Stimulated activated CD4-positive, alpha-beta T cell treated with anti-CD3 and anti-CD28 coated beads, Interleukin-4, amount 100 ng/mL, for 24 hours (primary cell): ENCODE results near the gene DPAGT1.
"Not testable (repeated sequence)": the region's sequence is repeated elsewhere in the genome, so short reads cannot be mapped to it uniquely, and the experiment has no call there.

ENCODE experiments used
- DNase-seq: peaks from one replicate; pipeline ENCODE4 v3.0.0-alpha.2; 2020

DPAGT1 gene

DNA sequence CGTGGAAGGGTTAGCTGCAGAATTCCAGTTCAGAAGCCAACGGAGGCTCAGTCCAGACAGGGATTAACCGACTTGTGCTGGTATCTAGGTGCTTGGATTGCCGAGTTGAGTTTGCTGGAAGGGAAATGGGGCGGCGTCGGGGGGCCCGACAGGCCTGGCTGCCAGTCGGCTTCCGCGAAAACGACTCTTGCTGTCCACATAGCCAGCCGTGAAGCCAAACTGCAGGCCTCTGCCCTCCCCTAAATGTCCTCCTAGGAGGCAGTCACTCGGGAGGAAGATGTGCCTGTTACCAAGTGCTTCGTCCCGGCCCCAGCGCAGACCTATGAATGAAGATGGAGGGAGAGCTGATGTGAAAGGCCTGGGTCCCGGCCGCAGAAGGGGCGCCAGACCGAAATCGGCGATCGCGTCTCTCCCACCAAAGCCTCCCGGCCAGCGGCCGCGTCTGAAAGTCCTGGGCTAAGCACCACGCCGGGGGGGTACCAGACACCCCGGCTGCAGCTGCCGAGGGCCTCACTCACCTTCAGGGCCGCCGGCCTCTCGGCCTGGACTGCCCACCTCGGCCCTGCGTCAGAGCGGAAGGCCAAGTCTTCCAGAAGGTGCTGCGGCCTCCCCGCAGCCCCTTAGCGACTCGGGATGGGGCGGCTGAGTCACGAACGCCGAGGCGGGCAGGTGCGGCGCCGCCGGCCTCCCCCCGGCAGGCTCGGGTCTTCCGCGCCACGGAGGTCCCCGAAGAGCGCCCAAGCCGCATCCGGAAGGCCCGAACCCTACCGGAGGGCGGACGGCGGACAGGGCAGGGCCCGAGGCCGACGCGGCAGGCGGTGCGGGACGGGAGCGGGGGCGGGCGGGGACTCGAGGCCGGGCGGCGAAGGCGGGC is 7.5 kb downstream of the DPAGT1 start:
- peak; percentile 55 for DNase-seq

DNA sequence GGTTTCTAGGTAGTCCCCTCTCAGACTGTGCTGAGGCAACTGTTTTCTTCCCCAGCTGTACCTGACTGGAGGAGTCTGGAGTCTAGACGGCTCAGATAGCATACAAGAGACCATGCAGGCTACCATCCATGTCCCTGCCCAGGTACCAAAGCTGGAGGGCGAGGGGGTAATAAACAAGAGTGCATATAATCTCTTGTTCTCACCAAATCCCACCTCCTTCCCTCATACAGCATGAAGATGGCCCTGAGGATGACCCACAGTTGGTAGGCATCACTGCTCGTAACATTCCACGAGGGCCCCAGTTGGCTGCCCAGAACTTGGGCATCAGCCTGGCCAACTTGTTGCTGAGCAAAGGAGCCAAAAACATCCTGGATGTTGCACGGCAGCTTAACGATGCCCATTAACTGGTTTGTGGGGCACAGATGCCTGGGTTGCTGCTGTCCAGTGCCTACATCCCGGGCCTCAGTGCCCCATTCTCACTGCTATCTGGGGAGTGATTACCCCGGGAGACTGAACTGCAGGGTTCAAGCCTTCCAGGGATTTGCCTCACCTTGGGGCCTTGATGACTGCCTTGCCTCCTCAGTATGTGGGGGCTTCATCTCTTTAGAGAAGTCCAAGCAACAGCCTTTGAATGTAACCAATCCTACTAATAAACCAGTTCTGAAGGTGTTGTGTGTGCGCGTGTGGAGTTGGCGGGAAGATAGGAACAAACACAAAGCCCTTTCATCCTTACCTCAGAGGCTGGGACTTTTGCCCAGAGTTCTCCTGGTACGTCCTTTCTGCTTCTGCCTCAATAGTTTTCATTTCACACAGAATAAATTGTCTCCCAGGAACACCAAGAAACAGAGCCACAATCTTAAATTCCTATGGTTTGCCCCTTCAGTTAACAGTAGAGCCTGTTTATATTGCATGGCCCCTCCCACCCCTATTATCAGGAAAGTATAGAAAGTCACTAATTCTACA is 8.5 kb downstream of the DPAGT1 start:
- no peak for DNase-seq

DNA sequence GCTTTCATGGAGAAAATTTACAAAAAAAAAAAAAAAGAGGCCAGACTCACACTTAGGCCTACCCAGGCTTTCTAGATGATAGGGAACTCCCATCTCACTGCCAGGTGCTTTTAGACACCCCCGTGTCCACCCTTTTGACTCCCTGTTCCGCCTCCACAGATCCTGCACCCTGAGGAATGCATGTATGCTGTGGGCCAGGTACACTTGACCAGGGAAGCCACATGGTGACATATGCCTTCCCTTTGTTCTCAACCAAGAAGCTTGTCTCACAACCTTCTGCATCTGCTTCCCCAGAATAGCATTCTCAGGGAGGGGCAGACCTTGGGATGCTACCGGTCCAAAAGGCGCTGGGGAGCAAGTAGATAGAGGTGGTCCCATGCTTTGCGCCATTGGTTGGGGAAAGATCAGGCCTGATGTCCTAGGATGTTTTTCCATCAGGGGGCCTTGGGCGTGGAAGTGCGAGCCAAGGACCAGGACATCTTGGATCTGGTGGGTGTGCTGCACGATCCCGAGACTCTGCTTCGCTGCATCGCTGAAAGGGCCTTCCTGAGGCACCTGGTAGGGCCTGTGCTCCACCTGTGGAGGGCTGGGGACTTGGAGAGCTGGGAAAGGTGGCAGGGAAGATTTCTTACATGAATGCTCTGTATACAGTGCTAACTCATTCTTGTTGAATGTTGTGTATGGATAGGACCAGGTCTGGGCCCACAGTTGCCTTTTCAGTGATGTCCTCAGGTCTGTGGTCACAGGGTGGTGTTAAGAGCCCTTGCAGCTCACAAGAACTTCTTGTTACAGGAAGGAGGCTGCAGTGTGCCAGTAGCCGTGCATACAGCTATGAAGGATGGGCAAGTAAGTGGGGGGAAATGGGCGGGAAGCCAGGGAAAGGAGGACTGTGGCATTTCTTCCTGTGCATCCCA is 9.4 kb downstream of the DPAGT1 start:
- DNase-seq: no peak

DNA sequence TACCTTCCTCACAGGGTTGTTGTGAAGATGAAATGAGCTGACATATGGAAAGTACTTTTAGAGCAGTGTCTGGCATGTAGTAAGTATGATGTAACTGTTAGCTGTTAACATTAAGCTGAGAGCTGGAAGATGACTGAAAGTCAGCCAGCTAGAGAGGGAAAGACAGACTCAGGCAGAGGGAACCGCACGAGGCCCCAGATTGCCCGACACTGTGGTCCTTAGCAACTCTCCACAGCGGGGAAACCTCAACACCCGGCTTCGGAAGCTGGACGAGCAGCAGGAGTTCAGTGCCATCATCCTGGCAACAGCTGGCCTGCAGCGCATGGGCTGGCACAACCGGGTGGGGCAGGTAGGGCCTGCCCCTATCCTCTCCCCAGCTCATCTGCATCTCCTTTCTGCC is 10.5 kb downstream of the DPAGT1 start:
- DNase-seq: no peak

DNA sequence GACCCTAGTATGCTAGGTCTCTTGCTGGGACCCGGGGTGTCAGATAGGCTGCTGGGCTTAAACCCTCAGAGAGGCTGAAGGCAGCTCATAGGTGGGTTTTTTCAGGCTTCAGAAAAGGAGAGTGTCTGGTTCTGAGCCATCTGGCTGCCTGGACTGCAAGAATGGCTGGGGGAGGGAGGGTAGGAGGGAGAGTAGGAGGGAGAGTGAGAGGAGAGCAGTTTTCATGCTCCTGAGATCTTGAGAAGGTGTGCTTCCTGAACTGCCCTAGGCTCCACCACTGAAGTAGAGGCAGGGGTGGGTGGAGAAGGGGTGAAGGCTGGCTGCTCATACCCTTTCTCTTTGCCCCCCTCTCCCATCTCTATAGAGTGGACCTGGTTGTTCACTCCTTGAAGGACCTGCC is 12.3 kb downstream of the DPAGT1 start:
- no peak for DNase-seq

DNA sequence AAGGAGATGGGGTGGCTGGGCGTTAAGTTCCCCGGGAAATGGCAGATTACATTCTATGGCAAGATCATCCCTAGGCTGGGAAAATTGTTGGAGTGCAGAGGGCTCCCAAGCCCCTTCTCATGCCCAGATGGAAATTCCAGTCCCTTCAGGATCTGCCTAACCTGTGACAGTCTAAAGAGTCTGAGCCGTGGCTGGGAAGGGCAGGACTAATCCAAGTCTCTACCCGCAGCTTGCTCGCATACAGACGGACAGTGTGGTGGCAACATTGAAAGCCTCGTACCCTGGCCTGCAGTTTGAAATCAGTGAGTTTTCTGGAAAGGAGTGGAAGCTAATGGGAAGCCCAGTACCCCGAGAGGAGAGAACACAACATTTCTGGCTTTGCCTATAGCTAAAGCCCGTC is 13.2 kb downstream of the DPAGT1 start:
- DNase-seq: no peak

DNA sequence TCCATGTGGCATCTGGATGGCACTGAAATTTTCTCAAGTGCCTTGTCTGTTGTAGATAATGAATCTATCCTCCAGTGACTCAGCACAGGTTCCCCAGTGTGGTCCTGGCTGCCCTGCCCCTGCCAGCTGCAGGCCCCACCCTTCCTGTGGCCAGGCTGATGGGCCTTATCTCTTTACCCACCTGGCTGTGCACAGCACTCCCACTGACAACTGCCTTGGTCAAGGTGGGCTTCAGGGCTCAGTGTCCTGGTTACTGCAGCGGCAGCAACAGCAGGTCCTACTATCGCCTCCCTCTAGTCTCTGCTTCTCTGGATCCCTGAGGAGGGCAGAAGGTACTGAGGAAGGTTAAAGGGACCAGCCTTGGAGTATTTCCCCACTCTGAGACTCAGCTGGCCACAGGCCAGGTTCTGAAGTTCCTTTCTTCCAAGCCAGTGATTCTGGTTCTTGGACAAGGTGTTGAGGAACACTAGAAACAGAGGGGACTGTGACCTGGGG is 13.9 kb downstream of the DPAGT1 start:
- DNase-seq: no peak

DNA sequence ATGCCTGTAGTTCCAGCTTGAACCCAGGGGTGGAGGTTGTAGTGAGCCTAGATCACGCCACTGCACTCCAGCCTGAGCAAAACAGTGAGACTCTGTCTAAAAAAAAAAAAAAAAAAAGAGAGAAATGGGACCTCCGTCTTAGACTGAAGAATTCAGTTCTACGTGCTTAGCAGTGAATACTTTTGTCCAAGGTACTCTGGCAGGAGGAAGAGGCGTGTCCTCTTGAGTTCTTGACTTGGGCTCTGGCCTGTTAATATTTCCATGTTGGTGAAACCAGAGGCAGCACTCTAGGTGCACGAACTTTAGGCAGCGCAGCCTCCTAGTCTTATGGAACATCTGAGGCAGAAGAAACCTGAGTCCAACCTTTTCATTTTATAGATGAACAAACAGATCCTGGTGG is 14.5 kb downstream of the DPAGT1 start:
- DNase-seq: no peak

DNA sequence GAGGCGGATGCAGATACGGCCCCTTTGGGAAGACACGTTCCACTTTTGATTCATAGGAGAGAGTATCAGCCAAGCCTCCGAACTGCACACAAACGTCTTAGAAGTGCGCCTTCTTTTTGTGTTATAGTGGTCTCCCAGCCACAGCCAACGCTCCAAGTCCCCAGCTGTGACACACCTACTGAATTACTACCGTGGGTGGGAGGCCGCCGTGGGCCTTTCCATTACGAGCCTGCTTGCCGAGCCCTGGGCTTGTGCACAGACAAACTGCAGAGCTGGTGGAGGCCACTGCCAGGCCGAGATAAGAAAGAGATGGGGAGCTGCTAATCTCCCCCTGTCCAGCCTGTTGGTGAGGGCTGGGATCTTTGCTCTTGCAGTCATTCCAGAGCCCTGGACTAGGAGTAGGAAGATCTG is 16.2 kb downstream of the DPAGT1 start:
- peak; percentile 48 for DNase-seq

DNA sequence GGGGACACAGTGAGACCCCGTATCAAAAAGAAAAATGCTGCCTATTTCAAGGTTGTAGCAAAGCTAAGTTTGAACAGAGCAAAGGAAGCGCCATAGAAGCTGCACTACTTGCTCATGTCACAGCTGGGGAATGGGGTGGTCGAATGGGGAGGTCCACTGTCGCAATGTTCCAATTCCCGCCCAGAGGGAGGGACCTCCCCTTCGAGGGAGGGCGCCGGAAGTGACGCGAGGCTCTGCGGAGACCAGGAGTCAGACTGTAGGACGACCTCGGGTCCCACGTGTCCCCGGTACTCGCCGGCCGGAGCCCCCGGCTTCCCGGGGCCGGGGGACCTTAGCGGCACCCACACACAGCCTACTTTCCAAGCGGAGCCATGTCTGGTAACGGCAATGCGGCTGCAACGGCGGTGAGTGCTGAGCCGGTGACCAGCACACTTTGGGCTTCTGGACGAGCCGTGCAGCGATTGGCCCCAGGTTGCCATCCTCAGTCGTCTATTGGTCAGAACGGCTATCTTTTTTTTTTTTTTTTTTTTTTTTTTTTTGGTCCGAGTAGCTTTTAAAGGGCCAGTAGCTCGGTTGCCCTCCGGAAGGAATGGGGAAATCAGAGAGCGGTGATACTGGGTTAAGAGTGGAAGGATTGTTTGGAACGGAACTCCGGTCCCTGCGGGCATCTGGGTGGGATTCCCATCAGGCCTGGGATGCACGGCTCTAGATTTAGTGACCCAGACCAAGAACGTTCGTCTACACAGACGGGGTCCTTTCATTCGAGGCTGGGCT is 16.8 kb downstream of the DPAGT1 start, which contains the start of gene HMBS:
HMBS (plus strand) TSS at position 219 of the 774 bp plus-strand sequence; CDS start at position 372, 153 bp downstream.
- peak; percentile 90 for DNase-seq

DNA sequence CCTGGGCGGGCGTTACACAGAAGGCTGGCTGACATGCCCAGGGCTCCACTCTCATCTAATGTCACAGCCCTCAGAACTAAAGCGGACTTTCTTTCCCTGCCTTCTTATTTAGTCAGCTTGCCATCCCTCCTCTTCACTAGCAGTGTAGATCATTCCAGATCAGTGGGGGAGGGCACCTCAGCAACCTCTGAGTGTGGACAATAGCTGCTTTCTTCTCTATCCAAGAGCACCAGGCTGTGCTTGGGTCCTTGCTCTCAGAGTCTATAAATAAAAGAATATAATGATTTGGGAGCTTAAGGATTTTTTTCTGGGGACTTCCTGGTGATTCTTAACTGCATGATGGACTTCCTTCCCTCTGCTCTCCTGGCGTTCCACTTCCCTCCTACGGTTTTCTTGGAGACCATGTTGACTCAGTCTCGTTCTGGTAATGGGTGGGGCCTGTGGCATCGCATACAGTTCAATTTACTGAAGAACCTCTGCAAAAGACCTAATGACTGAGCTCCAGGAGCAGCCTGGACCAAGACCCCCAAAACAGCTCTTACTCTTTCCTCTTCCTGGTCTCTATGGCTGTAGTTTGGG is 19.9 kb downstream of the DPAGT1 start:
- DNase-seq: no peak

DNA sequence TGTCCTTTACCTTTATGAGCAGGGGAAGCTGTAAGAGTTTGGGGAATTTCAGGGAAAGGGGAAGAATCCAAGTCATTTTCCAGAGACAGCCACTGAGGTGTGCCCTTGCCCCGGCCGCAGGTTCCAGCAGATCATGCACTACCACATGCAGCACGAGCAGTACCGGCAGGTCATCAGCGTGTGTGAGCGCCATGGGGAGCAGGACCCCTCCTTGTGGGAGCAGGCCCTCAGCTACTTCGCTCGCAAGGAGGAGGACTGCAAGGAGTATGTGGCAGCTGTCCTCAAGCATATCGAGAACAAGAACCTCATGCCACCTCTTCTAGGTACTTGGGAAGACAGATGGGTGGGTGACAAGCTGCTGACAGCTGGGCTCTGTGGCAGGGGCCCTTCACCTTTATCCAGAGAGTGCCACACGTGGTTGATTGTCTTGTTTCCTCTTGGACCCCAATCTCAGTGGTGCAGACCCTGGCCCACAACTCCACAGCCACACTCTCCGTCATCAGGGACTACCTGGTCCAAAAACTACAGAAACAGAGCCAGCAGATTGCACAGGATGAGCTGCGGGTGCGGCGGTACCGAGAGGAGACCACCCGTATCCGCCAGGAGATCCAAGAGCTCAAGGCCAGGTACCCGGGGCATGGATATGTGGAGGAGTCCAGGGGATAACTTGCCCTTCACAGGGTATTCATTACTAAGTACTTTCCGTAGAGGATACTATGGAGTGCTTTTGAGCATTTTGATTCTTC is 22.8 kb downstream of the DPAGT1 start:
- DNase-seq: no peak

DNA sequence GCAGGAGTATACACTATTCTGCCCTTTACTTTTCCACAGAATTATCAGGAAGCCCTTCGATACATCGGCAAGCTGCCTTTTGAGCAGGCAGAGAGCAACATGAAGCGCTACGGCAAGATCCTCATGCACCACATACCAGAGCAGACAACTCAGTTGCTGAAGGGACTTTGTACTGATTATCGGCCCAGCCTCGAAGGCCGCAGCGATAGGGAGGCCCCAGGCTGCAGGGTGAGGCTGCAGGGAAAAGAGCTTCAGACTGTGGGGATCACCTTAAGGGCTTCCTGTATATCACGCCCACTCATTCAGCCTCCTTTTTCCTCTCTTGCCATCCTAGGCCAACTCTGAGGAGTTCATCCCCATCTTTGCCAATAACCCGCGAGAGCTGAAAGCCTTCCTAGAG is 23.8 kb downstream of the DPAGT1 start:
- no peak for DNase-seq

DNA sequence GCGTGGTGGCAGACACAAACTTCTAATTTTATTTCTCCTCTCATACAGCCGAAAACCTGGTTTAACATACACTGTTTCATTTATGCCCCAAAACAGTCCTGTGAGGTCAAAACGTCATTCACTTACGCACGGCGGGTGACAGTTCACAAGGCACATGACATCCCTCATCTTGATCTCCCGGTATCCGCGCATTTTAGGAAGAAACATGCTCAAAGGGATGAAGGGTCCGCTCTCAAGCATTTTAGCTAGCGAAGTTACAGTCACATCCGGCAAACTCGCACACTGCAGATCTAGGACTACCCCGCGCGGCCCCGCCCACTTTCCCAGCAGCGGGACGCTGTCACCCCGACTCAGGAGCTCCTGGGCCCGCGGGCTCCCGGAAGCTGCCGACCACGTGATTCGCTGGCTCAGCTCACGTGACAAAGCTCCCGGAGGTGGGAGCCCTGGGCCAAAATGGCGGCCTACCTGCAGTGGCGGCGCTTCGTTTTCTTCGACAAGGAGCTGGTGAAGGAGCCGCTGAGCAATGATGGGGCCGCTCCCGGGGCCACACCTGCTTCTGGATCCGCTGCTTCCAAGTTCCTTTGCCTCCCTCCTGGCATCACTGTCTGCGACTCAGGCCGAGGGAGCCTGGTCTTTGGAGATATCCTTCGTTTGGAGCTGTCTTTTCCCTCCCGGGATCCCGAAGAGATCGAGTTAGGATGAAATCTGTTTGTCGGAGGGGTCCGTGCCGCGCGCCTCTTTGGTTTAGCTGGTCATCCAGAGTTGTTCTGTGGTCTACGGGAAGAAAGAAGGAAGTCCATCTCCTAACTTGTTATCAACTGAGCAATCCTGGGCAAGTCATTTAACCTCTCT is 34.1 kb downstream of the DPAGT1 start, which contains the start of gene VPS11:
VPS11 (plus strand) TSS at position 448 of the 852 bp plus-strand sequence; CDS start at position 454, 6 bp downstream.
- DNase-seq: peak; percentile 99

DNA sequence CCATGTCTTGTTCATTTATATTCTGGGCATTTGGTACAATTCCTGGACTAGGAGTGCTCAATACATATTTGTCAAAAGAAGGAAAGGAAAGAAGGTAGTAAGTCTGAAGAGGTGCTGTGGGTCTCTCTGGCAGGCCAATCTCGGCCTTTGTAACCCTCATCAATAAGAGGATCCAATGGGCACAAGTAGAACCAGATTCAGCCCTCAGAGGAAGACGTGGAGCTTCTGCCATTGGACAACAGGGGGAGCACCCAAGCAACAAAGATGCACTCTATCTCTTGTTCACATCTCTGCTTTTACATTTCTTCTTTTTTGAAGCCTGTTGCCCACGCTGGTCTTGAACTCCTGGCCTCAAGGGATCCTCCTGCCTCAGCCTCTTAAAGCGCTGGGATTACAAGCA is 36.3 kb downstream of the DPAGT1 start:
- peak; percentile 52 for DNase-seq

DNA sequence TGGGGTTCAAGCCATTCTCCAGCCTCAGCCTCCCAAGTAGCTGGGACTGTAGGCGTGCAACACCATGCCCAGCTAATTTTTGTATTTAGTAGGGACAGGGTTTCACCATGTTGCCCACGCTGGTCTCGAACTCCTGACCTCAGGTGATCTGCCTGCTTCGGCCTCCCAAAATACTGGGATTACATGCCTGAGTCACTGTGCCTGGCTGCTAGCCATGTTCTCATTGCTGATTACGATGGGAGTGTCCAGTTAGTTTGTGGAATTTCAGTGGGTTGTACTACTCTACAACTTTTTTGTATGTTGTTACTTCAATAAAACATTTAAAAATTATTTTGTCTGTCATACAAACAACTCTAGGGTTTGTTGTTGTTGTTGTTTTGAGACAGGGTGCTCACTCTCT is 38.9 kb downstream of the DPAGT1 start:
- no peak for DNase-seq

DNA sequence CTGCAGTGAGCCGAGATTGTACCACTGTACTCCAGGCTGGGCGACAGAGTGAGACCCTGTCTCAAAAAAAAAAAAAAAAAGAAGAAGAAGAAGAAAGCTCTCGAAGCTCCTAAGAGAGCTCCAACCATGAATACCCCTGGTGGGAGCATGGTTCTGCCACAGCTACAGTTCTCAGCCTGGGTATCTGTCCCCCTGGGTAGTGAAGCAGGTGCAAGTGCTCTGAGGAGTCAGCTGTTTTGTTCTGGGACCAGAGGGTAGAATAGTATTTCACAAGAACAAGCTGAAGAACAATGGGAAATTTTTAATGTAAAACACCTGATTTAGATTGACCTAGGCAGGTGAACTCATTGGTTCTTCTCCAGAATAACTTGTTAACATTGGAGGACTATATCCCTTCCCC is 40.4 kb downstream of the DPAGT1 start:
- DNase-seq: no peak

DNA sequence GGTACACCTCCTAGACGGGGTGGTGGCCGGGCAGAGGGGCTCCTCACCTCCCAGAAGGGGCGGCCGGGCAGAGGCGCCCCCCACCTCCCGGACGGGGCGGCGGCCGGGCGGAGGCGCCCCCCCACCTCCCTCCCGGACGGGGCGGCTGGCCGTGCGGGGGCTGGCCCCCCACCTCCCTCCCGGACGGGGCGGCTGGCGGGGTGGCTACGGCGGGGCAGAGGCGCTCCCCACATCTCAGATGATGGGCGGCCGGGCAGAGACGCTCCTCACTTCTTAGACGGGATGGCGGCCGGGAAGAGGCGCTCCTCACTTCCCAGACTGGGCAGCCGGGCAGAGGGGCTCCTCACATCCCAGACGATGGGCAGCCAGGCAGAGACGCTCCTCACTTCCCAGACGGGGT is 42.5 kb downstream of the DPAGT1 start:
- DNase-seq: not testable (repeated sequence)
